KBM-7 (cell line): ENCODE results near the gene ADAM17.
"Not testable (repeated sequence)": the region's sequence is repeated elsewhere in the genome, so short reads cannot be mapped to it uniquely, and the experiment has no call there.

Experiments
- DNase-seq: peaks from one replicate; pipeline ENCODE4 v3.0.0-alpha.2; 2015
- in situ Hi-C: fragments of 300-500 bp; cut with MboI; formaldehyde crosslinking; loops from 2 replicates; pipeline ENCODE4 v1.14.3; 2020; ENCODE audit warnings: low sequenced_read_pairs, low pct_unique_long_range_greater_than_20kb, mixed read lengths

Gene ADAM17

DNA sequence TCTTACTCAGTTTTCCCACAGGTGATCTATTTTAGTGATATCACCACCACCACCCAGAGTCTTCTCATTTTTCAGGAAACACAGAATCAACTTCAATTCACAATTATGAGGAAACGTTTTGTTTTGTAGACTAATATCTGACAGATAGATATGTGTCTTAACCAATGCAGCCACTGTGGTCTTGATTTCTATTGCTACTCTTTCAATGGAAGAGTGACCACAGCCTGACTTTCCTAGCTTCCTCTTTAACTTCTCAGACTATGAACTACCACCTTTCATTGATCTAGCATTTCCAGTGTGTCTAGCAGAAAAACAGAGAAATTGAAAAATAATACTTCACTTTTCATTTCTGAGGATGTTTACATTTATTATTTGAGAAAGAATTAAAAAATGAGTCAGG is 20.5 kb downstream of the ADAM17 start:
- DNase-seq: peak; percentile 43
- in situ Hi-C loops: no loop called here

DNA sequence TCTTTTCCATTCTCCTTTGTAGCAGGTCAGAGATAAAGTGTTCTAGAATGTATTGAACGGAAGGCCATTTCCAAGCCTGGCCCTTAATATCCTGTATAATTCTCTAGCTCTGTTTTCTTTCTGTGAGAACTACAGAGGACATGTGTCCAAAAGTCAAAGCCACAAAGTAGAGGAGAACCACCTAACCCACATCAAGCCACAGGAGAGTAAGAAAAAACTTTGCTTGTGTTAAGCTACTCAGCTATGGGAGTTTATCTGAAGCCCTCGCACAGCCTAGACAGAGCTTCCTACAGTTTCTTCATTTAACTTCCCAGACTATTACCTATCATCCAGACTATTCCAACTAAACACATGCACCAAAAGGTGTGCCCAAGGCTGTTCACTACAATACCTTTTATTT is 22.0 kb downstream of the ADAM17 start:
- DNase-seq: no peak
- in situ Hi-C loops: no loop called here

DNA sequence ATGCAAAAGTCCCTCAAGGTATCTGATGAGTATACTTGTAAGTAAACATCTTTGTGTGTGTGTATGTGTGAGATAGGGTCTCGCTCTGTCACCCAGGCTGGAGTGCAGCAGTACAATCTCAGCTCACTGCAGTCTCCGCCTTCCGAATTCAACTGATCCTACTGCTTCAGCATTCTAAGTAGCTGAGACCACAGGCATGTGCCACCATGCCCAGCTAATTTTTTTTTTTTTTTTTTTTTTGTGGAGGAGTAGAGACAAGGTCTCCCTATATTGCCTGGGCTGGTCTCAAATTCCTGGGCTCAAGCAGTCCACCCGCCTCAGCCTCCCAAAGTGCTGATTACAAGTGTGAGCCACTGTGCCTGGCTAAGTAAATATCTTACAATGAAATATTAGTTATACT is 23.2 kb downstream of the ADAM17 start:
- DNase-seq: no peak
- in situ Hi-C loops: no loop called here

DNA sequence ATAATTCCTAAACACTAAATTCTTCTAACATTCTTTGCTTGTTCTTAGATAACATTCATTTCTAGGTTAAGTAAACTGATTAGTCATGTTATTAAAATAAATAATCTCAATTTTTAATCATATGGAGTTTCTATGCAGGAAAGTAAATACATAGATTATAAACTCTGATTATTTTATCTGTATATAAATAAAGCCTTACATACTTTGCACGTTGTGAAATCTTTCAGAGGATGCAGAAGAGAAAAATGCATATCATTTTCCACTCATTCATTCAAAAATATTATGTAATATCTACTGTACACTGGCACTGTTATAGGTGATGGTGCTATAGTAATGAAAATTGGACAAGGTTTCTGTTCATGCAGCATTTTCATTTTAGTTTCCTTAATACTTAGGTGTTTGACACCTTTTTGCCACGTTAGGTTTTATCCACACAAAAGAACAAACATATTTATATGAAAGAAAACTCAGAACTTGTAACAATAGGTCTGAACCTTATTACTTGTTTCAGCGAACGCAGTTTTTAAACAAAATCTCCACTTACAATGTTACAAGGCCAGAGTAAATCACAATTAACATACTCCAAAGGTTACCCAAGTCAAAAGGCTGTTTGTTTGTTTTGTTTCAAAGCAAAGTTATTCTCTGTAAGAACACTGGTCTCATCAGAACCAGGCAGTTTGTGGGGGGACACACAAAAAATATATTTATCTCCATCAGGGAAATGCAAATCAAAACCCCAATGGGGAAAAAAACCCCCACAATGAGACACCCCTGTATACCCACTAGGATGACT is 27.4 kb downstream of the ADAM17 start:
- in situ Hi-C loops: no loop called here
- DNase-seq: no peak

DNA sequence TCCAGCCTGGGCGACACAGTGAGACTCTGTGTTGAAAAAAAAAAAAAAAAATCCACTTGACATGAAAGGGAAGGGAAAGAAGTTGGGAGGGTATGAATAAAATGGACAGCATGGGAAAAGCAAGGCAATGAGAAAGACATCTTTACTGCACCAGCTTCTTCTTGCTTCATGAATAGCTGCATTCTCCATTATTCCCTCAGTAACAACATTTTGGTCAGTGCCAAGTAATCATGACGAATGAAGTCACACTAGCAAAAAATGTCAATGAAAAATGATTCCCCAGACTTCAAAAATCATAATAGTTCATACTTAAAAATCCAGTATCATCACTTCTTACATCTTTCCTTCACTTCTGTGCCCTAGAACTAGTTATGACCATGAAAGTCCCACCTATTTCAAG is 30.4 kb downstream of the ADAM17 start:
- in situ Hi-C loops: no loop called here

DNA sequence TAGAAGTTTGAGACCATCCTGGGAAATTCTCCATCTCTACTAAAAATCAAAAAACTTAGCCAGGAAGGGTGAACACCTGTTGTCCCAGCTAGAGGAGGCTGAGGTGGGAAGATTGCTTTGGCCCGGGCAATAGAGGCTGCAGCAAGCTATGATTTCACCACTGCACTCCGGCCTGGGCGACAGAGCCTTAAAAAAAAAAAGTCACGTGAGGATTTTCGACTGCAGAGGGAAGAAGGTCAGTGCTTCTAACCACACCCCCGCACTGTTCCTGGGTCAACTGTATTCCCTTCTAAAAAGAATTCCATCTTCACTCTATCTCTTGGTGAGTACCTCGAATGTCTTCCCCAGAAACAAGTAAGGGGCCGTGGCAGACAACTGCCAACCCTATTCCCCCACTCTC is 31.3 kb downstream of the ADAM17 start:
- DNase-seq: no peak
- in situ Hi-C loops: no loop called here

More for the DNA sequence above, 30.4 kb downstream of the ADAM17 start:
- DNase-seq: no peak

DNA sequence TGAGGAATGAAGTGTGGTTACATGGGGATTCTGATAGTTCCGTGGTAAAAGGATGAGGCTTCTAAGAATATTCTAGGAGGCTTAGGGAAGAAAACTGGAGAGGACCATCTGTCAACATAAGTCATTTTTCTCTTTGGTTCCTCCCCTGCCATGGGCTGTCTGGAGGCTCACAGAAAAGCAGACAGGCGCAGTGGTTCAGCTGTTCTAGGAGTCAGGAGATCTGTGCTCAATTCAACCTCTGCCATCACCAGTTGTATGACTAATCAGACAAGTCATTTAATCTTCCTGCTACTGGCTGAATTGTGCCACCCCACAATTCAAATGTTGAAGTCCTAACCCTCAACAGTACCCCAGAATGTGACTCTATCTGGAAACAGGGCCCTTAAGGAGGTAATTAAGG is 36.4 kb downstream of the ADAM17 start:
- in situ Hi-C loops: no loop called here
- no peak for DNase-seq

DNA sequence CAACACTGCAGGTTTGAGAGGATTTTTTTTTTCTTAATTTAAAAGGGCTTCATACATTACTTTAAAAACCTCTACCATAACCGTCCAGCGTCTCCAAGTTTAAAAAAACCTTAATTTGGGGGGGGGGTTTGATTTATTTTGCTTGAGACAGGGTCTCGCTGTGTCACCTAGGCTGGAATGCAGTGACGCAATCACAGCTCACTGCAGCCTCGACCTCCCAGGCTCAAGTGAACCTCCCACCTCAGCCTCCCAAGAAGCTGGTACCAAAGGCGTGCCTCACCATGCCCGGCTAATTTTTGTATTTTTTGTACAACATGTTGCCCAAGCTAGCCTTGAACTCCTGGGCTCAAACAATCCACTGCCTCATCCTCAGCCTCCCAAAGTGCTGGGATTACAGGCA is 36.9 kb downstream of the ADAM17 start:
- DNase-seq: no peak
- in situ Hi-C loops: no loop called here

DNA sequence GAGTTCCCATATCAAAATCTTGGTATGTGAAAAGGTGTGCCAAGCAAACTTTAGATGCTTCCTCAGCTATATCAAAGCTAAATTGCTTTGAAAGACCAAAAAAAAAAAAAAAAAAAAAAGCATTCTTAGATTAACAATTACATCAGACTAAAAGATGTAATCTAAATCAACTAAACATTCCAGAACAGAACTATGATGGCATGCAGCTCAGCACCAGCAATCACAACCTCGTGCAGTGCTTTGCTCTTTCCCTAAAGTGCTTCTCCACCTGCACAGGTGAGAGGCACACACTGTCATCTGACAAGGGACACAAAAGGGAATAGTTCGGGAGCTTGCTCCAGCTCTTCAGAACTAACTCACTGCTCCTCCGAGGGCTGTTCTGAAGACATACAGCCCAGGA is 37.5 kb downstream of the ADAM17 start:
- in situ Hi-C loops: no loop called here
- no peak for DNase-seq

DNA sequence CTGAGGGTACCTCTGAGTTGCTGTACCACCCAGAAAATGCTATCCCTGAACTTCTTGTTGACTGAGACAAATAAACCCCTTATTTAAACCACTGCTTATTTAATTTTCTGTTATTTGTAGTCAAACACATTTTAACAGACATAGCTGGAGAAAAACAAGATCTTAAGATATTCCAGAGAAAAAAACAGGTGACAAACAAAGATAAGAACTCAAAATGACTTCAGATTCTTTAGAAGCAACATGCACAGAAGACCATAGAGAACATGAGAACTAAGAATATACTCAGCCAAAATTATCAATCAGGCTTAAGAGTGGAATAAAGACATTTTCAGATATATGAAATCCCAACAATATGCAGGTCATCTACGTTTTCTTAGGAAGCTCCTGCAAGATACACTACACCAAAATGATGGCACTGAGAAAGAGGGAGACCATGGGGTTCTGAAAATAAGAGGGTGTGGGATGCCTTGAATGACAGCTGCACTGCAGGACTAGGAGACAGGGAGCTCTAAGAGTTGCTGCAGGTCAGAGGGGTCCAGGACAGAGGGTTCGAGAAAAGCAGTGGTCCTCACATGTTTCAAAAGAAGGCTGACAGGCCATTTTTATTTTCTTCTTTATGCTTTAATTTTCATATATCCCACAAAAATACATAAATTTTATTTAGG is 38.4 kb downstream of the ADAM17 start:
- DNase-seq: no peak
- in situ Hi-C loops: no loop called here

DNA sequence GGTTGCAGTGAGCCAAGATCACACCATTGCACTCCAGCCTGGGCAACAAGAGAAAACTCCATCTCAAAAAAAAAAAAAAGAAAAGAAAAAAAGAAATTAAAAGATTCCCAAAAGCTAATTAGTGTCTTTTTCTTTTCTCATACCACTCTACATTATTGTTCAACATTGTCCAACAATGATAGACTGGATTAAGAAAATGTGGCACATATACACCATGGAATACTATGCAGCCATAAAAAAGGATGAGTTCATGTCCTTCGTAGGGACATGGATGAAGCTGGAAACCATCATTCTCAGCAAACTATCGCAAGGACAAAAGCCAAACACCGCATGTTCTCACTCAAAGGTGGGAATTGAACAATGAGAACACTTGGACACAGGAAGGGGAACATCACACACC is 41.7 kb downstream of the ADAM17 start:
- in situ Hi-C loops, DNase-seq: not testable (repeated sequence)

DNA sequence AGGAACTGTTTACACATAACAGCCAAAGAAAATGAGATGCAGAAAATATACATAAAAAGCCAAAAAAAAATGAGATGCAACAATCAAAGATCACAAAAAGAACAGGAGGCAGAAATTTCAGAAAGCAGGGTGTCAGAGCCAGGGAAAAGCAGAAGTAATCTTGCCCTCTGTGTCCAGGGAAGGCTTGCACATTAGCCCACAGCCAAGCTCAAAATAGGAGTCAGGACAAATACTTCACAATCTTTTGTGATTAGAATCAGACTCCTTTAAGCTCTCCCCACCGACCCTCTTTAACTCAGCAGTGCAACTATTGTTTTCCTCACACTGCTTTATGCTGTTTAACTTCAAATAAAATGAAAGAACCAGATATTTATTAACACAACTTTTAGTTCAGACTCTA is 46.7 kb downstream of the ADAM17 start:
- peak; percentile 43 for DNase-seq
- in situ Hi-C loops: no loop called here

DNA sequence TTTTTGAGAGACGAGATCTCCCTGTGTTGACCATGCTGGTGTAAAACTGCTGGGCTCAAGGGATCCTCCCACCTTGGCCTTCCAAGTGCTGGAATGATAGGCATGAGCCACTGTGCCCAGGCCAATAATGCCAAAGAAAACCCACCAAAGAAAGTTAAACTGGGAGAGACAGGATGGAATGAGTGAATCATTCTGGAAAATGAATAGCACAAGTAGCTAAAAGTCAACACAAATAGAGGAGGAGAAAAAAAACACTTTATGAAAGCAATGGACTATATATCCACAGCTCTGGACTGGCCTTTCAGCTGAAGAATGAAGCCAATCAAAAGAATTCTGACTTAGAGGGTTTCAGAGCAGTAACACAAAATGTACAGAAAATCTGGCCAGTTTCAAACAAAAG is 57.4 kb downstream of the ADAM17 start:
- in situ Hi-C loops: no loop called here
- DNase-seq: no peak

DNA sequence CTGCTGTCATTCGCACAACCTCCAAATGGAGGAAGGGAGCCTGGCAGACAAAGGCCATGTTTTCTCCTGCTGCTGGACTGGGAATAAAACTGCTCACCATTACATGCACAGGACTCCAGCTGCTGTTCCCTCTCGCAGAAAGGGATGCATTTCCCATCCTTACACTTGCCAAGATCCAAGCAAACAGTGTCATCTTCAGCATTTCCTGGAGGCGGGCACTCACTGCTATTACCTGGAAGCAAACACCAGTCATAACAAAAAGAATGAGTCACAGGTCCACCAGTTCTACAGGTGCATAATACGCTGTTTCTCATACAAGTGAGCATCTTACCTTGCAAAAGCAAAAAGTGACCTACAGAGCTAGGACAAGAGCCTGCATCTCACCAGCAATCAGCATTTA is 58.6 kb downstream of the ADAM17 start:
- DNase-seq: no peak
- in situ Hi-C loops: no loop called here

DNA sequence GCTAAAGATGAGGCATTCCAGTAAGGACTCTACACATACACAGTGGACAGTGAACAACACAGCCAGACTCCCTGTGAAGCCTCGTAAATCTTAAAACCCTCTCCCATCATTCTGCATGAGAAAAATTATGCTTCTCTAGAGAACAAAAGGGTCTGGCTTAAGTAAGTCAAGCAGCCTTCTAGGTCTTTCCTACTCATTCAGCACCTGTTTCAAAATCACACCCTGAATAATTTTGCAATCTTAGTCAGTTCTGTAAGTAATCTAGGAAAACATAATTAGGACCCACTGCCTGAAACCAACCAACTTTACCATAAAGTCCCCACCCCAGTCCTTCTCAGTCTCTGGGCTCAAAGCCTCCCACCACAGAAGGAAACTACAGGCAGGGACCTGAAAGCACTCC is 61.5 kb downstream of the ADAM17 start:
- in situ Hi-C loops: no loop called here
- DNase-seq: no peak

DNA sequence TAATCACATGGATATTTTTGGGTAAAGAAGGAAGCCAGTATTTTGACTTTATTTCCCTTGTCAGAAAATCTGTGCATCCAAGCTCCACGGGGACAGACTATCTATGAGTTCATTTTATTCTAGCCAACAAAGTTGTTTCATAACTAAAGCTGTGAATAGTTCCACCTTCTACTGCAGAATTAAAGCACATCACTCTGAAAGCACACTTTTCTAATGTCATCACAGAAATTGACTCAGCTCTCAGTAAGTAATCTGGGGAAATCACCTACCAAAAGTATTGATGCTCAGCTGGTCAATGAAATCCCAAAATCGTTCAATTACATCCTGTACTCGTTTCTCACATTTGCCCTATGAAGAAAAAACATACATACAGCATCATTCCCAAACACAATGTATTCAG is 62.2 kb downstream of the ADAM17 start:
- in situ Hi-C loops: no loop called here
- no peak for DNase-seq

DNA sequence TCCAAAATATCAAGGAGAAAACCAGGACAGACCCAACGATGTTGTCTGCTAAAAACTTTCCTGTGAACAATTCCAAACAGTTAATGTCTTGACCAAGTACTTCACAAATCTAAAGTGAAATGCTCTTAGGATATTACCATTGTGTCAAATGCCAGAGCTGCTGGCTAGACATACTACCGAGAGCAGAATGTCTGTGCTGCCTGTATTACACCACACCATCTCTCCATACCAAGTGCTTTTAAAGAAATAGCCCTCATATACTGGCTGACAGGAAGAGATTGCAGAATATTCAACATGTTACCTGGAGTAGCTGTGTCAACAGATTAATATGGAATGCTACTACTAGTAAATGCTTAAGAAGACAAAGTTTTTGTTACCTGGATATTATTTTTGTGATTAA is 62.7 kb downstream of the ADAM17 start:
- in situ Hi-C loops: no loop called here
- no peak for DNase-seq

DNA sequence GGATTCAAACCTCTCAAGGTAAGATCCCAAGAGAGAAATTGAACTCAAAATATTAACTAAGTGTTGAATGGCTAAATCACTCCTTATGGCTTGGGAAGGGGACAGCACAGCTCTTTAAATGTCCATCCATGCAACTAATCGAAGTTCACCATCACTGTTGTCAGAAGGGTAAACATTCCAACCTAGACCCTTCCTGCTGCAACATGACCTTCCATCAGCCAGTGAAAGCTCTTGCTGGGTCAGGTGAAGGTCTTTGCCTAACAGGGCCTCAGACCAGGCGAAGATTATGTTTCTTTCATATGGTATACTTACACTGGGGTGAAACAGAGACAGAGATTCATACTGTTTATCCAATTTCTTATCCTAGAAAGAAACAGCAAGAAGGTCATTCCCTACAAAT is 64.8 kb downstream of the ADAM17 start:
- in situ Hi-C loops: no loop called here

DNA sequence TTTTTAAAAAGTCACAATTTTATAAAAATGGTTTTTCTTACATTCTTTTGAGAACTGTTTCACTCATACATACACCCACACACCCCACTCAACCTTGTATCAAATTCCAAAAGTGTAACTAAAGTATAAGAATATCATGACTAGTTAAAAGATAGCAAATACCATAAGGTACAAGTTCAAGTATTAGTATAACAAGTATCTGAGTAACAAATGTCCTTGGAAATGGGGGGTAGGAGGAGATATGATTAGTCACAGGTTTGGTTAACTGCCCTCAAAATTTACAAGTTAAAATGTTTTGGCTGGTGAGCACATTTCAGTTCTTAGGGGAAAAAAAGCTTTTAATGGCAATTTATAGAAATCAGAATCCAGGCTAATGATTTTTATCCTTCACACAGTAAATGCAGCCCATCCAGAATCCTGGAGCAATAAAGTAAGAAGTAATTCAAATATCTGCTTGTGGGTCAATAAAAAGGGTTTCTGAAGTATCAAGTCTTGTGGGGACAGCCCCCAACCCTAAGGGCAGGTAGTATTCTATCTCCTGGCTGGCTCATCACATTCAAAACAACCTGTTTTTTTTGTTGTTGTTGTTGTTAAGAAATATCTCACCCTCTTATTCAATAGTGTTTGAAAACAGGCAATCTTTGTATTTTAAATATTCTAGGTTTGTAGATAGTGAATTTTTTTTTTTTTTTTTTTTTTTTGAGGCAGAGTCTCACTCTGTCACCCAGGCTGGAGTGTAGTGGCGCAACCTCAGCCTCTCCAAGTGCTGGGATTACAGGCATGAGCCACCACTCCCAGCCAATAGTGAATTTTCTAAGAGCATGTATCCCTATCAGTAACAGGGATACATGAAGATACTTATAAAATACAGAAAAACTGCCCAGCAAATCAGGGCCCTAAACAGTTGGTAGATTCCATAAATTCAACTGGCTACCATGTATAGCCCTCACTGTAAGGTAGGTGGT is 66.8 kb downstream of the ADAM17 start:
- in situ Hi-C loops: no loop called here
- no peak for DNase-seq

More for the DNA sequence above, 64.8 kb downstream of the ADAM17 start:
- DNase-seq: no peak

DNA sequence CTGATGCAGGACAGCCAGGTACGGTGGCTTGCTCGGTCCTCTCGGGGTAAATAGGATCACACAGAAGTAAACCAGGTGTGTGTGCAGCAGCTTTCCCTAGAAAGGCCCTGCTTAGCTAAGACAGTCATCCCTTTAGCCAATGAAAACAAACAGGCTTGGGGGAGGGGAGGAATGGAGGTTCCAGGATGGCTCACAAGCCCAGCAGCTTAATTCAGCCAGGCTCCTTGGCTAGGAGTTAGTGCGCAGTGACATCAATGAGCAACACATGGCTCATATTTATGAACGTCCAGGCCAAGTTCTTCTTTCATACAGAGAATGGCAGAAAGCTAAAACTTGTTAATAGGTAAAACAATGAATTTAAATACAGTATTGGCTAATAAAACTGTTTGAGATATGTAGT is 71.1 kb downstream of the ADAM17 start:
- no peak for DNase-seq
- in situ Hi-C loops: no loop called here
